HG03558 (cell line): ENCODE data around the gene TRRAP.
"Not testable (repeated sequence)": the region's sequence is repeated elsewhere in the genome, so short reads cannot be mapped to it uniquely, and the experiment has no call there.

Experiments used
- ATAC-seq: cut with Tn5 transposase; IDR thresholded peaks from one replicate; pipeline ENCODE4 v1.9.1; 2021; ENCODE audit warnings: moderate number of reproducible peaks; ENCODE audit not compliant: unreplicated experiment; ENCODE audit errors: extremely low read depth

Gene TRRAP

DNA sequence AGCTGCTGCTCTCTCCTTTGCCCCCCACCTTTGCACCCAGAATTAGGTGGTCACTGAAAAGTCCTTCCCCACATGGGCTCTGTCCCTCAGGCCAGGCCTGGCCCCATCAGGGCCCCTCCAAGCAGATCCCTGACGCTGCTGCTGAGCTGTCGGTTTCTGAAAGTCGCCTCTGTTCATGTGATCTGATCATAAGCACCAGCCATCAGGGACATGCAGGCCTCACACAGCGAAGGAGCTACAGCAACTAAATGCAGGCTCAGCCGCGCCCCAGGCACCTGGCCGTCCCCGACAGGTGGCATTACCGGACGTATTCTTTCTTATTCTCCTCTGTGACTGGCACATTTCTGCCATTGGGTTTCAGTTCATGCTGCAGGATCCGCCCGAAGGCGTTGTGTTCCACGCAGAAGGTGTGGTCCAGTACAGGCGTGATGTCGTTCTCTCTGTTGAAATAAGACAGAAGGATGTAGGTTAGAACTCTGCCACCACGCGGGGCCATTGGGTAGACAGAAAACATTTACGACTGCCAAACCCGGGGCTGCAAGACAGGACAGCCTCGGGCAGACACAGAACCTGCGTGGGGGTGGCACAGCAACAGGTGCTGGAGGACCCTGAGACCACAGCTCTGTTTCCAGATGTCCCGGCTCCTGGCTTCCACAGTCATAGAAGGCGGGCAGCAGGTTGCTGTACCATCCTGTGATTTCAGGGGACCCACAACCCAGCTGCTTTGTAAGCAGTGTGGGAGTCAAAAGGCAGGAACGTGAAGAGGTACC is 159.9 kb downstream of the TRRAP start:
- no peak for ATAC-seq

DNA sequence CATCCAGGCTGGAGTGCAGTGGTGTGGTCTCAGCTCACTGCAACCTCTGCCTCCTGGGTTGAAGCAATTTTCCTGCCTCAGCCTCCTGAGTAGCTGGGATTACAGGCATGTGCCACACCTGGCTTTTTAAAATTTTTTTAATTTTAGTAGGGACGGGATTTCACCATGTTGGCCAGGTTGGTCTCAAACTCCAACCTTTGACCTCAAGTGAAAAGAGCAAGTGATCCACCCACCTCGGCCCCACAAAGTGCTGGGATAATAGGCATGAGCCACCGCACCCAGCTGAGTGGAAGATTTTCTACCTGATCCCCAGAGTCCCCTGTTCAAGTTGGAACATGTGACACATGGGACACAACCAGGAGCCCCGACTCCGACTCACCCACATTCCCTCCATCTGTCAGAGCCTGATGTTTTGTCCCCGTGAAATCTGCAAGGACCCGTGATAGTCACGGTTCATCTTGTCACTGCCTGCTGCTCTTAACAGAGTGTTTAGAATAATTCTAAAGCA is 161.1 kb downstream of the TRRAP start:
- no peak for ATAC-seq

DNA sequence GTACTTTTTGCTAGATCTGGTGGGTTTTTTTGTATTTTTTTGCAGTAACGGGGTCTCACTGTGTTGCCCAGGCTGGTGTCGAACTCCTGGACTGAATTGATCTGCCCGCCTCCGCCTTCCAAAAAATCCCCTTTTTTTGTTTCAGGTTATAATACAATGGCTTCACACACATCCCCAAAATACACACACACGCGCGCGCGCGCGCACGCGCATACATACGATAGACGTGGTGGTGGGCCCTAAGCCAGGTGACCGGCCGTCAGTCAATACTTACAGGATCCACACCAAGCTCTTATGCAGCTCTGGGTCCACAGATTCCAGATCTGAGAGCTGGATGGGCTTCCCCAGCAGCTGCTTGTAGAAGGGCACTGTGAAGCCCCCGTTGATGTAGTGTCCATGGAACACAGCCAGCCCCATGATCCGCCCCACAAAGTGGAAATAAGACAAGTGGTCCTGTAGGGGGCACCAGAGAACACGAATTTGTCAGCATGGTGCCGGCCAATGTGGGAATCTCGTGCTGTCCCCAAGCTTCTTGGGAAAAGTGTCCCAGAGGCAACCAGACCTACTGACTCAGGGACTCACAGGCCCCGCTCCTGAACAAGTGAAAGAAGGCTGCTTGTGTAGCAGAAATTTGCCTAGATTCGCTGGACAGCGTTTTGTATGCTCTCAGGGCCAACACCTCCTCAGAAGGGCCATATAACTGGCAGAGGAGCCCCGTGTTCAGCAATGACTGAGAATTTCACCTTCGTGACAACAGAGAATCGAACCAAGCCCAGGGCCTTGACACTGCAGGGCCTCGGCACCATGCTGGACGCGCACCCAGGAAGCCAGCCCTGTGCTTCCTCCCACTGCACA is 162.0 kb downstream of the TRRAP start:
- ATAC-seq: no peak

DNA sequence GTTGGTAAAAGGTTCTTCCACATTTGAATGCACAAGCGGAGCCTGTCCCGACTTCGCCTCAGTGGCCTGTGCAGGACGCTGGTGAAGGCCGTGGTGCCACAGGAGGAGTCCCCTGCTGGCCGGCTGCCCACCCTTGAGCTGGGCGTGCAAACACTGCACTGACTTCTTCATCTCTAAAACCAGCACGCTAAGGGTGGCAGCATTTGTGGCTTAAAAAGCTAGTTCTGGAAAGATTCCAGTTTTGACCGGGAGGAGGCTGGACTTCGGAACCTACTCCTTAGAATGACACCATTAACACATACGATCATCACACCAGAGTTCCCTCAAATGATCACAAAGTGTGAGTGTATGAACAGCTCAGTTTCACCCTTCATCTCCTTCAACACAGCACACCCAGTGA is 163.2 kb downstream of the TRRAP start:
- ATAC-seq: no peak

DNA sequence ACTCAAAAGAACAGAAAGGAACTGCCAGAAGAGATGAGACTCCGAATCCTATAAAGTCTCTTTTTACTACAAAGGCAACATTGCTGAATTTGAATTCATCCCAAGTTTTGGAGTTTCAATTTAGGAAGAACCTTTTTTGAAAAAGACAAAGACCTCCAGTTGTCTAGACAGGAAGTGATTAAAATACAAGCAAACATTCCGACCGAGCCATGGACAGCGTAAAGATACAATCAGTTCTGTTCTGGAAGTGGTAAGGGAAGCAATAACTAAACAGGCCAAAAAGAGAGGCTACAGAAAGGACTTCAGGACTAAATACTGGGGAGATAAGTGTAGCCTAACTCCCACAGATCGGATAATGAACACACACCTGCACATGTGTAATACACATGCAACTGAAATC is 164.6 kb downstream of the TRRAP start:
- no peak for ATAC-seq

DNA sequence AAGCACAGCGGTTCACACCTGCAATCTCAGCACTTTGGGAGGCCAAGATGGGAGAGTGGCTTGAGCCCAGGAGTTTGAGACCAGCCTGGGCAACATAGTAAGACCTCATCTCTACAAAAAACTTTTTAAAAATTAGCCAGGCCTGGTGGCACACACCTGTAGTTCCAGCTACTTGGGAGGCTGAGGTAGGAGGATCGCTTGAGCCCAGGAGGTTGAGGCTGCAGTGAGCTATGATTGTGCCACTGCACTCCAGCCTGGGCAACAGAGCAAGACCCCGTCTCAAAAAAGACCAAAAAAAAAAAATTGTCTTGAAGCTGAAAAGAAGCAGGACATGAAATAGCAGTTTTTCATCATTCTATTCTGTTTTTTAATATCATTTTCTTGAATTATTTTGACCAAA is 166.5 kb downstream of the TRRAP start:
- not testable (repeated sequence) for ATAC-seq

DNA sequence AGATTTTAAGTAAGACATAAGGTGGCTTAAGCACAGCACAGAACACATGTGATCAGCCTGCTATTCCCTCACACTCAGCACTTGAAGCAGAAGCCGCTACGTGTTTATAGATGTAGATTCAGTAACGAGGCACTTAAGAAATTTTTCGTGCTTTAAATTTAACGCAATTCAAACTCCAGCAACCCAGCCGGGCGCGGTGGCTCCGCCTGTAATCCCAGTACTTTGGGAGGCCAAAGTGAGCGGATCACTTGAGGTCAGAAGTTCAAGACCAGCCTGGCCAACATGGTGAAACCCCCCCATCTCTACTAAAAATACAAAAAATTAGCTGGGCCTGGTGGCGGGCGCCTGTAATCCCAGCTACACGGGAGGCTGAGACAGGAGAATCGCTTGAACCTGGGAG is 167.9 kb downstream of the TRRAP start:
- not testable (repeated sequence) for ATAC-seq

DNA sequence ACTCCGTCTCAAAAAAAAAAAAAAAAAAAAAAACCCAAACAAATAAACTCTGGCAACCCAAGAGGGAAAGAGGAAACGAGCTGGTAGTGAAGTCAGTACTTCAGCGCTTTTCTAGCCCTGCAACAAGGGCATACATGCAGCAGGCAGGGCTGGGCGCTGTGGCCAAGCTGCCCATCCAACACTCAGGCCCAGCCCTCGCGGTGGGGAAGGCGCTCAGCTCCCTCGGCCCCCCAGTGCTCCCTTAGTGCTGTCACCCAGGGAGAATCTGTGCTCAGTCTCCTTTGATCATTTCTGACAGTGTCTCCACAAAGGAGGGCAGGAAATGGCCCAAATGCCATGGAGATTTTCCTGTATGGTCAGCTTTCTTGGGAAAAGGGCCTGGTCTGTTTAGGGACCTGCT is 168.4 kb downstream of the TRRAP start:
- ATAC-seq: no peak

DNA sequence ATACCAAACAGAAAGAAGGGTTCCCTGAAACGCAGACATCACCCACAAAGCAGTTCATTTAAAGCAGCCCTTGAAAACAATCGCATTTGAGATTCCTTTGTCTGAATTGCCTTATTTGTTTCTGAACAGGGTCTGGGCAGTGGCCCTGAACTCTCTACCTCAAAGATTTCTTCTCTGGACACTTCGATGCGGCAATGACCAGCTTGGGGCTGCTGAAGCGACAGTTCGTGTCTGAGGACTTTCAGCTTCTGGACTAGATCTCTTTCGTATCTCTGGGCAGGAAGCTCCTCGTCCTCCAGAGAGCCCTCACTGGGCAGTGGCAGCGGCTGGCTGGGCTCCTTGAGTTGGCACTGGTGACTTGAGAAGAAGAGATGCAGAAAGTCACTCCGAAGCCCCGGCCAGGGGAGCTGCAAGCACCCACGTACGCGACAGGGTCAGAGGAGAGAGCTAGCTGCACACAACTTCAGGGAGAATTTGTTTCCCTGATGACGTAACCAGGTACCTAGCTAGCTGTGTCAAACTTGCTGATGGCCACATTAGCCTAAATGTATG is 169.3 kb downstream of the TRRAP start:
- no peak for ATAC-seq

DNA sequence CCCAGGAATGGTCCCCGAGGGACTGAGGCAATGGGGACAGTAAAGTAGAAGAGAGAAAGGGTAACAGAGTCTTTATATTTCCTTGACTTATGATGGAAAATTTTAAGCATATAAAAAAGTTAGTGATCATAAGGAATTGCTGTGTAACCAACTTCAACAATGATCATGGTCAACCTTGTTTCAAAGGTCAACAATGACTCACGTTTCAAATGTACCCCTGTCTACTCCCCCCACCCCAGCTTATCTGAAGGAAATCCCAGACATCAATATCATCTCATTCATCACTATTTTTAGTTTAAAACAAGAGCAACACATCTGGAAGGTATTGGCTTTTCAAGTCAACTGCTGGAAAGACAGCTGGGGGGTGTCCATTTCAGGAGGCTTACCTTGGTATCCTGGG is 172.6 kb downstream of the TRRAP start:
- no peak for ATAC-seq

DNA sequence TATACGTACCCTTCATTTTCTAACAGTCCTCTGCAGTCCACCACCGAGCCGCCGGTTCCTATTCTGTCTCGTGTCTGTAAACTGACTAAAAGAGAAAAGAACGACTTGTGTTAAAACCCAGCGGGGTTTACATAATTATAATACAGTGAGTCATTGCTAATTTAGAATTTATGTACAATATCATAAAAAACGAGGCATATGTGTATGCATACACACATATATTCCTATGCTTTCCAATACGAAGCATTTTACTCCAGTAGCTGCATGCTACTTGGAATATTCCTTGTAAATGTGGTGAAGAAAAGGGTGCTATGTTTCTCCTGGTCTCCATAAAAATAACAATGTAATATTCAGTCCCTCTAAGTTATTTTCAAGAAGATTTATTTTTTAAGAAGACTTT is 176.4 kb downstream of the TRRAP start:
- ATAC-seq: no peak

DNA sequence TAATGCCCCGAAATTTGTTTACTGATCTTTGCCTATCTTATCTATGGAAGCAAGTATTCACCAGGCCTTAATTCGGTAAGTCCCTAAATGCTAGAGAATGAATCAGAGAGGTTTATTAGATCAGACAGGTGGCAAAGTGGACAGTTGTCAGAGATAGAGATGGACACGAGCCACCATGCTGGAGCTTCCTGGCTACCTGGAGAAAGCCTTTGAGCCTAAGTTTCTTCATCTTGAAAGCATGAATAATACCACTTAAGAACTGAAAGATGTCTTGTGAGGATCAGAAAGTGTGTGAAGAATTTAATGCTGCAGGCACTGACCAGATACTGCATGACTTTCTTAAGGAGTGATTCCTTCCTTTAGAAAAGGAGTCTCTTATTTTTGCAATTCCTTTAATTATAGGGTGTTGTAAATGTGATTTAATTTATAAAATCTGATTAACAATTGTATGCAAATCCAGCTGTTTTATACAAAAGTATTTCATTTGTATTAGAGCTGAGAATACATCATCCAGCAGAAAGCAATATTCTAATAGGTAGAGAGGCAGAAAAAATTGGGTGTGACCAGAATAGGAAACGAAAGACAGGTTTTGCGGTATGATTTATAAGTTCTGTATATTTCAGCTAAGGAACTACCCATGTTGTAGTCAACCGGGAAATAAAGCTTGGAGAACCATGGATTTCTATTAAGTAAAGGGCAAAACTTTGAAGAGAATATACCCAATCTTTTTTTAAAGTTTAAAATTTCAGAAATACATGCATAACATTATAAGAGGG is 182.9 kb downstream of the TRRAP start:
- ATAC-seq: no peak
